HepG2 (cell line): ENCODE measurements around the gene E2F1. TPM values are rescaled to one million over a fixed set of nuclear protein-coding genes. Genes with fewer than 3 reads are reported as not detected.

Experiments
- ARNT2 ChIP-seq: sonication (generic); formaldehyde crosslinking; IDR thresholded peaks from 2 replicates; pipeline ENCODE4 v1.8.0; 2022; ENCODE audit warnings: mild to moderate bottlenecking, low read depth, missing genetic modification reagents, moderate library complexity
- CBX5 ChIP-seq: sonication (generic); formaldehyde crosslinking; IDR thresholded peaks from 2 replicates; pipeline ENCODE4 v1.4.0; 2020; ENCODE audit warnings: missing genetic modification reagents, borderline replicate concordance
- CEBPZ ChIP-seq: IDR thresholded peaks from 2 replicates; pipeline ENCODE4 v1.6.1; 2012; ENCODE audit warnings: low read length, improper control_type of control experiment
- CREB3 ChIP-seq: sonication (generic); formaldehyde crosslinking; IDR thresholded peaks from 2 replicates; pipeline ENCODE4 v1.5.0; 2020; ENCODE audit warnings: missing genetic modification reagents
- KDM2A ChIP-seq: sonication (generic); formaldehyde crosslinking; IDR thresholded peaks from 2 replicates; pipeline ENCODE4 v1.4.0; 2020; ENCODE audit warnings: low read depth, missing genetic modification reagents, borderline replicate concordance
- PHF20 ChIP-seq: sonication (generic); formaldehyde crosslinking; IDR thresholded peaks from 2 replicates; pipeline ENCODE4 v1.5.0; 2020; ENCODE audit warnings: mild to moderate bottlenecking, missing genetic modification reagents
- SNAPC4 ChIP-seq: sonication (generic); formaldehyde crosslinking; IDR thresholded peaks from 2 replicates; pipeline ENCODE4 v1.4.0; 2020; ENCODE audit warnings: mild to moderate bottlenecking, missing genetic modification reagents
- SP140L ChIP-seq: sonication (generic); formaldehyde crosslinking; IDR thresholded peaks from 2 replicates; pipeline ENCODE4 v1.4.0; 2020; ENCODE audit warnings: missing genetic modification reagents, borderline replicate concordance
- TAF1 ChIP-seq: sonication (generic); formaldehyde crosslinking; IDR thresholded peaks from 2 replicates; pipeline ENCODE4 v1.4.0; 2020; ENCODE audit warnings: missing genetic modification reagents
- THAP8 ChIP-seq: sonication (generic); formaldehyde crosslinking; IDR thresholded peaks from 2 replicates; pipeline ENCODE4 v1.5.1; 2020; ENCODE audit warnings: missing genetic modification reagents, mild to moderate bottlenecking, borderline replicate concordance
- TOPORS ChIP-seq: sonication (generic); formaldehyde crosslinking; IDR thresholded peaks from 2 replicates; pipeline ENCODE4 v1.8.0; 2023; ENCODE audit warnings: mild to moderate bottlenecking, missing genetic modification reagents
- ZNF224 ChIP-seq: sonication (generic); formaldehyde crosslinking; IDR thresholded peaks from 2 replicates; pipeline ENCODE4 v1.5.0; 2020; ENCODE audit warnings: mild to moderate bottlenecking, missing genetic modification reagents
- ZNF317 ChIP-seq: sonication (generic); formaldehyde crosslinking; IDR thresholded peaks from 2 replicates; pipeline ENCODE4 v1.5.0; 2020; ENCODE audit warnings: mild to moderate bottlenecking, missing genetic modification reagents
- ZNF329 ChIP-seq: sonication (generic); formaldehyde crosslinking; IDR thresholded peaks from 2 replicates; pipeline ENCODE4 v1.9.0; 2021; ENCODE audit warnings: low read depth, mild to moderate bottlenecking, missing genetic modification reagents
- ZNF414 ChIP-seq: sonication (generic); formaldehyde crosslinking; IDR thresholded peaks from 2 replicates; pipeline ENCODE4 v1.5.0; 2020; ENCODE audit warnings: missing genetic modification reagents
- ZNF496 ChIP-seq: sonication (generic); formaldehyde crosslinking; IDR thresholded peaks from 2 replicates; pipeline ENCODE4 v1.8.1; 2023; ENCODE audit warnings: mild to moderate bottlenecking, moderate library complexity, missing genetic modification reagents; ENCODE audit not compliant: insufficient replicate concordance
- ZNF550 ChIP-seq: sonication (generic); formaldehyde crosslinking; IDR thresholded peaks from 2 replicates; pipeline ENCODE4 v1.4.0; 2020; ENCODE audit warnings: mild to moderate bottlenecking, missing genetic modification reagents, borderline replicate concordance
- polyA plus RNA-seq, 8 experiments: library from polyadenylated mRNA; depleted of rRNA in 3 of 8; stranded (reverse) in 7 of 8; unstranded in 1 of 8; fragments of >200 nt; fragmentation: Illumina TruSeq in 4 of 8; extraction: Trizol in 4 of 8; gene quantifications; 2 replicates each; pipeline versions ENCODE4 v1.2.1 to v1.2.3, GENCODE V29; 2011 to 2016; ENCODE audit warnings: low read depth in 4 of 8, missing spikeins in 1 of 8, mixed read lengths in 1 of 8; ENCODE audit not compliant: insufficient read depth in 1 of 8
- total RNA-seq, 5 experiments: library from RNA; depleted of rRNA; stranded (reverse); fragments of >200 nt; fragmentation: Illumina TruSeq; extraction: Trizol; gene quantifications; 2 replicates each; pipeline ENCODE4 v1.2.3, GENCODE V29; 2016; ENCODE audit warnings: low read depth in 1 of 5

Gene E2F1
- total and polyA plus RNA-seq, 2 of the 13 experiments (the other 11 are each of a cell fraction or from before 2014, with no cell fraction given) = 25.5 to 39.4 TPM

GRCh38 chr20:33686100-33686983 lies at the start of gene E2F1 (continued):
- TF ChIP-seq SNAPC4 (CRISPR knock-in tag) = no peak
- TF ChIP-seq TAF1 = peak; percentile 53
- TF ChIP-seq ARNT2 = peak; percentile 99
- TF ChIP-seq ZNF550 = 0 out of 2 replicates have a peak, but pooled peaks have one; percentile 65
- TF ChIP-seq KDM2A = peak; percentile 80; the same call in 1 of the 2 replicates
- no peak for TF ChIP-seq CEBPZ
- no peak for TF ChIP-seq ZNF414 (CRISPR knock-in tag)
- TF ChIP-seq CBX5 (CRISPR knock-in tag) = no peak
- TF ChIP-seq ZNF224 (CRISPR knock-in tag) = peak; percentile 46; the same call in 1 of the 2 replicates
- no peak for TF ChIP-seq TOPORS (CRISPR knock-in tag)
- TF ChIP-seq SP140L (CRISPR knock-in tag) = peak; percentile 60; the same call in 1 of the 2 replicates
- TF ChIP-seq THAP8 = no peak
- TF ChIP-seq ZNF496 (CRISPR knock-in tag) = peak; percentile 53
- peak; percentile 51; the same call in 1 of the 2 replicates for TF ChIP-seq PHF20 (CRISPR knock-in tag)
- TF ChIP-seq ZNF329 (CRISPR knock-in tag) = peak; percentile 85
- TF ChIP-seq CREB3 = peak; percentile 90; the same call in 1 of the 2 replicates
- peak; percentile 20; the same call in 1 of the 2 replicates for TF ChIP-seq ZNF317 (CRISPR knock-in tag)
